HG03571 (cell line): ENCODE data around the gene SYNRG.
"Not testable (repeated sequence)": the region's sequence is repeated elsewhere in the genome, so short reads cannot be mapped to it uniquely, and the experiment has no call there.

ENCODE experiments used
- ATAC-seq: cut with Tn5 transposase; IDR thresholded peaks from one replicate; pipeline ENCODE4 v1.9.1; 2021; ENCODE audit not compliant: unreplicated experiment

SYNRG gene

GRCh38 chr17:37545486-37545885, 63.7 kb downstream of the SYNRG start:
- no peak for ATAC-seq

- no peak for ATAC-seq
Observed at GRCh38 chr17:37543637-37544052, 65.6 kb downstream of the SYNRG start.

- no peak for ATAC-seq
Observed at GRCh38 chr17:37541880-37542660, 67.1 kb downstream of the SYNRG start.

DNA sequence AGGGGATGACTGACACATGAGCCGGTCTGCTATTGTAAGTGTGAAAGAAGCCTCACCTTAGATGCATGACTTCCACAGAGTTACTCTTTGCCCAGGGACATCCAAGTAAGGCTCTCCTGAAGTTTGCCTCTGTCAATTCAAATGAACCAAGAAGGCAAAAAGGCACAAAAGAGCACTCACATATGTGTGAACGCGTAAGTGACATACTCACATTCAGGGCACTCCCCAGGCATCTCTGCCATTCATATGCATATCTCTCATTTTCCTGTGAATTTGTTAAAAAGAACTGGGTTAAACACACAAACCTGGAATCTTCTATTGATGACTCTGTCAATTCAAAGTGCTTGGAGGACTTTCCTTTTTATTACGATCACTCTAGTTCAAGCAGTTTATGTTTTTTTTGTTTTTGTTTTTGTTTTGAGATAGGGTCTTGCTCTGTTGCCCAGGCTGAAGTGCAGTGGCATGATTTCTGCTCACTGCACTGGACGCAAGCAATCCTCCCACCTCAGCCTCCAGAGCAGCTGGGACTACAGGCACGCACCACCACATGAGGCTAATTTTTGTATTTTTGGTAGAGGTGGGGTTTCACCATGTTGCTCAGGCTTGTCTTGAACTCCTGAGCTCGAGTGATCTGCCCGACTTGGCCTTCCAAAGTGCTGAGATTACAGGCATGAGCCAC, 70.1 kb downstream of the SYNRG start:
- ATAC-seq, result no peak

GRCh38 chr17:37535906-37536305, 73.3 kb downstream of the SYNRG start:
- no peak for ATAC-seq

GRCh38 chr17:37532756-37533155, 76.5 kb downstream of the SYNRG start:
- ATAC-seq, result no peak

- ATAC-seq, result no peak
Observed at GRCh38 chr17:37530420-37530819, 78.8 kb downstream of the SYNRG start.

- no peak for ATAC-seq
Observed at GRCh38 chr17:37527249-37527851, 81.9 kb downstream of the SYNRG start.

- ATAC-seq, result no peak
Observed at GRCh38 chr17:37523715-37524219, 85.5 kb downstream of the SYNRG start.

GRCh38 chr17:37521821-37522220, 87.4 kb downstream of the SYNRG start:
- no peak for ATAC-seq

GRCh38 chr17:37520174-37520573, 89.0 kb downstream of the SYNRG start:
- ATAC-seq, result no peak

DNA sequence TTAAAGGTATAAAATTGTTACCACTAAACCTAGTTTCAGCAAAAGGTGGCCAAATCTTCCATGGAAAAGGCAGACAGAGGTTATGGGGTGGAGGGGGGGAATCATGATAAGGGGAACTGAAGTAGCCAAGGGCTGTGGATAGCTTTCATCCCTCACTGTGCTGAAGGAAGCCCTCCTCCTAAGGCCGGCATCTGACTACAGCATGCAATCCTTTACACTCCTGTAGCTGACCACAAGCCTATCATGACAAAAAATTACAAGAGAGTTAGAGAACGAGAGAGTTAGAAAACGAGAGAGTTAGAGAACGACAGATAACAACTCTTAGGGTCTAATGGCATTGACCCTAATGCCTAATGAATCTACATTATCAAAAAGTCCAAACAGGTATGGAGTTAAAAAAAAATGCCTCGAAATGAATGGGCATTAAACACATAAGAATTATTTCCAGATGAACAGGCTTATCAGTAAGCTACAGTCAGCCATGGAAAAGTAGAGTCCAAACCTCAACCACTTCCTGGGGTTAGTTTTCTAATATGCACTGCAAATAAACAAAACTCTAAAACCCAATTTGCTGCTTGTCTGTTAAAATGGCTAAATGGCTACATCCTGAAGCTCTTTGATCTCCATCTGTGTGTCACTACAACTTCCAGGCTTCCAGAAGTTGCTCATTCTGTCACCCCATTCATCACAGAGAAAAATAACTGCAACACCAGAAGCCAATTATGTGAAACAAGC, 89.8 kb downstream of the SYNRG start:
- no peak for ATAC-seq

DNA sequence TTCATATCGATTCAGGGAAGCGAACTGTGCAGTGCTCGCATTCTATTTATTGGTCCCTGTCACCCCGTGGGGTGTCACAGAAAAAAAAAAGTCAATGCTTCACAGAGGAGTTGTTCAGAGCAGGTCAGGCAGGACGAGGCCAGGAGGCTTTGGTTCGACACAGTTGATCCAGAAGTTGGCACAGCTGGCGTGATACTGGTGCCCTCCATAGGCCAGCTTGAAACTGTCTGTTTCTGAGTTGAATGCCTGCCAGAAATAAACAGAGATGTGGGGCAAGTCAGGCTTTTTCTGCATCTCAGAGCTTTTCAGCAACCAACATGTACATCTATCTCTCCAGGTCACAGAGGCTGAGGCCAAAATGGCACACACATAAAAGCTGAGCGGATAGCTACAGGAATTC, 90.4 kb downstream of the SYNRG start:
- ATAC-seq, result no peak

DNA sequence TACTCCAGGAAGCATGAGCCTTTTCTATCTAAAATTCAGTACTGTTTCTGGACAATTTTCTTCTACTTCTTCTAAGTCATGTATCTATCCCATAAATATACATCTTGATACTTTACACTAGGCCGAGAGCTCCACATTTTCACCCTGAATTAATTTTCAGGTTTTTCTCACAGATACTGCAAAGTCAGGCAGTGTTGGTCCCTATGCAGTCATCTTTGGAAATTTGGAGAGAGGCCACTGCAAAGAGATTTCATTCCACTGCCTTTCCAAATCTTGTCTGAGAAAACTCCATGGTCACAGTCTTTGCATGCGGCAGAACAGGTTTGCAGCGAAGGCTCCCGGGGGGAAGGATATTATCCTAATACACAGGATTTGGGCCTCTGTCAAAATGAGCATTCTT, 91.3 kb downstream of the SYNRG start:
- ATAC-seq, result no peak

DNA sequence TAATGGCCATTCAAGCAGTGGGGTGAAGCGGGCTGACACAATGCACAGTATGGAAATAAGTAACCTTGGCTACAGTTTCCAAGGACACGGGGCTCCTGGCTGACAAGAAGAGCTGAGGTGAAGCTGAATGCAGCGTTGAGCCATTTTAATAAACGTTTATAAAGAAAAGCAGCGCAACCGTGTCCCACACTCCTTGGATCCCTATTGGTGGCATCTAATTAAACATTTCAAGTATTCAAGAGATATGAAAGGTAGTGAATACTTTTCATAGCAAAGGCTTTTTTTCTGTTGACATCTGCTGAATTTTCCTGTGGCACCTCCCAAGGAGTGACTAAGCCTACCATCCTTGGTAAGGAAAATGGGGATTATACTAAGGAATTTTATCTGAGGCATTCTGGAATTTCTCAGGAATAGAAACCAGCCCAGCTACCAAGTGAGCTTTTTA, 93.1 kb downstream of the SYNRG start:
- ATAC-seq, result no peak

GRCh38 chr17:37513711-37514110, 95.5 kb downstream of the SYNRG start:
- ATAC-seq, result no peak

DNA sequence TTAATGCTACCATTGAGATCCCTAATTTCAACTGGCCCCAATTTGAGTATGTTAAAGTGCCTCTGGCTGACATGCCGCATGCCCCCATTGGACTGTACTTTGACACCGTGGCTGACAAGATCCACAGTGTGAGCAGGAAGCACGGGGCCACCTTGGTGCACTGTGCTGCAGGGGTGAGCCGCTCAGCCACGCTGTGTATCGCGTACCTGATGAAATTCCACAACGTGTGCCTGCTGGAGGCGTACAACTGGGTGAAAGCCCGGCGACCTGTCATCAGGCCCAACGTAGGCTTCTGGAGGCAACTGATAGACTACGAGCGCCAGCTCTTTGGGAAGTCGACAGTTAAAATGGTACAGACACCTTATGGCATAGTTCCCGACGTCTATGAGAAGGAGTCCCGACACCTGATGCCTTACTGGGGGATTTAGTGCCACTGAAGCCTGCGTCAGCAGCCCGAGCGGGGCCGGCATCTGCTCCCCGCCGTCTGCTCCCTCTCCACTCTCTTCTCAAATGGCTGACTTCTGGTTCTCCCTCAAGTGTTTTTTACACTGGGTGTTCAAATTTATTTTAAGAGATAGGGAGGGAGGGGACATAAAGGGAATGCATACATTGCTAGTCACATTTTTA, 96.7 kb downstream of the SYNRG start:
- ATAC-seq, result no peak

- ATAC-seq, result not testable (repeated sequence)
Observed at GRCh38 chr17:37511642-37512041, 97.6 kb downstream of the SYNRG start.

- ATAC-seq, result no peak
Observed at GRCh38 chr17:37510056-37510455, 99.2 kb downstream of the SYNRG start.

DNA sequence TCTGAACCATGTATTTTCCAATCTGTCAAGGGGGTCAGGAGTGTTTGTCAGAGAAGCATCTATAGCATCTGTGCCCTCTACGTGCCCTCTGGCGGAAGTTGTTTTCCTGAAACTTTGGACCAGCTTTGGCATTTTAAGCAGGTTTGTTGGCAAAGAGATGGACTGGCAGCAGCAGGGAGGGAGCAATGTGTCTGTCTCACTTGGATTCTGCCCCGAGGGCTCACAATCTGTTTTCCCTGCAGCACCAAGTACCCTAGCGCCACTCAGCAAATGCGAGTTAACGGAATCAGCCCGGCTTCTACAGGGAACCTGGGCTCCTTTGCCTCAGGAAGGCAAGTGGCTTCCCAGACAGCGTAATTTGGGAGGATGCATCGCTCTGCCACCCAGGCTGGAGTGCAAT, 102.1 kb downstream of the SYNRG start:
- no peak for ATAC-seq

GRCh38 chr17:37506678-37507077, 102.5 kb downstream of the SYNRG start:
- ATAC-seq, result no peak
